A549 treated with ZK216348 at 1 μM for 4 hours (cell line): ENCODE data around the gene NANOG. TPM values are rescaled to one million over a fixed set of nuclear protein-coding genes. Genes with fewer than 3 reads are reported as not detected.

Experiments used
- total RNA-seq: library from RNA; stranded (reverse); fragments of 200-300 nt; extraction: Qiagen RNA extraction; gene quantifications from 5 replicates; pipeline ENCODE4 v1.2.3, GENCODE V29; 2022; ENCODE audit warnings: low read depth

NANOG gene
- not detected in 5 replicates for total RNA-seq

DNA sequence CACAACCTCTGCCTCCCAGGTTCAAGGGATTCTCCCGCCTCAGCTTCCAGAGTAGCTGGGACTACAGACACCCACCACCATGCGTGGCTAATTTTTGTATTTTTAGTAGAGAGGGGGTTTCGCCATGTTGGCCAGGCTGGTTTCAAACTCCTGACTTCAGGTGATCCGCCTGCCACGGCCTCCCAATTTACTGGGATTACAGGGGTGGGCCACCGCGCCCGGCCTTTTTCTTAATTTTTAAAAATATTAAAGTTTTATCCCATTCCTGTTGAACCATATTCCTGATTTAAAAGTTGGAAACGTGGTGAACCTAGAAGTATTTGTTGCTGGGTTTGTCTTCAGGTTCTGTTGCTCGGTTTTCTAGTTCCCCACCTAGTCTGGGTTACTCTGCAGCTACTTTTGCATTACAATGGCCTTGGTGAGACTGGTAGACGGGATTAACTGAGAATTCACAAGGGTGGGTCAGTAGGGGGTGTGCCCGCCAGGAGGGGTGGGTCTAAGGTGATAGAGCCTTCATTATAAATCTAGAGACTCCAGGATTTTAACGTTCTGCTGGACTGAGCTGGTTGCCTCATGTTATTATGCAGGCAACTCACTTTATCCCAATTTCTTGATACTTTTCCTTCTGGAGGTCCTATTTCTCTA, at the start of gene NANOG:
Gene NANOG (plus strand): TSS at position 519 of the 645 bp plus-strand sequence. CDS start 213 bp downstream, outside the sequence.

GRCh38 chr12:7747246-7747645, 42.0 kb upstream of the NANOG start, which contains the start of gene CLEC4C:
Gene CLEC4C (minus strand): TSS chr12:7747375. CDS start chr12:7747348, 27 bp downstream.

Other genes starting within 250 kb of the NANOG start
- gene APOBEC1, start 123.5 kb upstream of the NANOG start, total RNA-seq: not detected in 5 replicates
- not detected in 5 replicates for gene GDF3, start 93.6 kb upstream of the NANOG start, total RNA-seq
- not detected in 5 replicates for gene DPPA3, start 78.0 kb upstream of the NANOG start, total RNA-seq
- not detected in 5 replicates for gene CLEC4C, start 42.0 kb upstream of the NANOG start, total RNA-seq
- gene NANOGNB, start 24.2 kb upstream of the NANOG start, total RNA-seq: not detected in 5 replicates
- 0.12 to 0.14 TPM (median 0.13 TPM) in 3 of 5 replicates, not detected in the others for gene SLC2A14, start 83.5 kb downstream of the NANOG start, total RNA-seq
- gene SLC2A3, start 146.8 kb downstream of the NANOG start, total RNA-seq: 2.5 to 4.5 TPM (median 3.4 TPM) in 5 replicates
- 6.1 to 10.3 TPM (median 9.5 TPM) in 5 replicates for gene FOXJ2, start 243.3 kb downstream of the NANOG start, total RNA-seq